Smooth muscle cell (in vitro differentiated cells): ENCODE measurements around the gene SGMS1. TPM values are rescaled to one million over a fixed set of nuclear protein-coding genes. Genes with fewer than 3 reads are reported as not detected.

ENCODE experiments used
- DNase-seq: peaks from one replicate; lab custom pipeline; 2025; ENCODE audit not compliant: unreplicated experiment; lab: John Stamatoyannopoulos, UW
- H2AFZ ChIP-seq: fragments of 200-600 bp; sonication (generic); 2 replicates; pipeline ENCODE4 v1.6.0; 2016; ENCODE audit warnings: antibody characterized with exemption, low read depth, mild to moderate bottlenecking
- H3F3A ChIP-seq: fragments of 200-600 bp; sonication (generic); 2 replicates; pipeline ENCODE4 v1.6.0; 2017; ENCODE audit warnings: antibody characterized with exemption, low read depth
- H3K27ac ChIP-seq: fragments of 200-600 bp; sonication (generic); 2 replicates; pipeline ENCODE4 v1.5.1; 2016; ENCODE audit warnings: low read depth, mild to moderate bottlenecking
- H3K27me3 ChIP-seq: fragments of 200-600 bp; sonication (generic); 2 replicates; pipeline ENCODE4 v1.6.1; 2016; ENCODE audit warnings: low read depth, mild to moderate bottlenecking
- H3K36me3 ChIP-seq: fragments of 200-600 bp; sonication (generic); 2 replicates; pipeline ENCODE4 v1.5.1; 2016; ENCODE audit warnings: low read depth
- H3K4me1 ChIP-seq: fragments of 200-600 bp; sonication (generic); 2 replicates; pipeline ENCODE4 v1.5.1; 2016; ENCODE audit warnings: low read depth
- H3K4me2 ChIP-seq: fragments of 200-600 bp; sonication (generic); 2 replicates; pipeline ENCODE4 v1.6.0; 2016; ENCODE audit warnings: mild to moderate bottlenecking
- H3K4me3 ChIP-seq: fragments of 200-600 bp; sonication (generic); 2 replicates; pipeline ENCODE4 v1.5.1; 2016; ENCODE audit warnings: mild to moderate bottlenecking
- H3K79me2 ChIP-seq: fragments of 200-600 bp; sonication (generic); 2 replicates; pipeline ENCODE4 v1.6.0; 2016; ENCODE audit warnings: low read depth, mild to moderate bottlenecking
- H3K9ac ChIP-seq: fragments of 200-600 bp; sonication (generic); 2 replicates; pipeline ENCODE4 v1.6.0; 2016; ENCODE audit warnings: low read depth
- H3K9me3 ChIP-seq: fragments of 200-600 bp; sonication (generic); replicated peaks from 2 replicates; pipeline ENCODE4 v1.5.1; 2016; ENCODE audit warnings: low read depth
- H4K20me1 ChIP-seq: fragments of 200-600 bp; sonication (generic); 2 replicates; pipeline ENCODE4 v1.6.0; 2016; ENCODE audit warnings: low read depth
- WGBS: methylation state at CpG from one replicate; pipeline ENCODE4 v1.1.7; 2016; ENCODE audit warnings: low lambda C conversion rate; 5-methylcytosine and 5-hydroxymethylcytosine counted together
- polyA plus RNA-seq: library from polyadenylated mRNA; unstranded; fragments of >200 nt; fragmentation: Nextera tagmentation; extraction: Ambion mirVana; gene quantifications from 2 replicates; pipeline ENCODE4 v1.2.1, GENCODE V29; 2016
- total RNA-seq: library from RNA; depleted of rRNA; stranded (reverse); fragments of >200 nt; gene quantifications from 2 replicates; pipeline ENCODE4 v1.2.3, GENCODE V29; 2014
- TF ChIP-seq, protein P1 (sequence below): fragments of 200-600 bp; sonication (generic); IDR thresholded peaks from 2 replicates; pipeline ENCODE4 v1.5.1; 2017; ENCODE audit warnings: borderline replicate concordance, mild to moderate bottlenecking, antibody characterized with exemption; ENCODE audit not compliant: insufficient read depth, poor library complexity, severe bottlenecking

The SGMS1 gene
- total and polyA plus RNA-seq, 2 experiments from 2014 or later, result 4.0 to 14.3 TPM

DNA sequence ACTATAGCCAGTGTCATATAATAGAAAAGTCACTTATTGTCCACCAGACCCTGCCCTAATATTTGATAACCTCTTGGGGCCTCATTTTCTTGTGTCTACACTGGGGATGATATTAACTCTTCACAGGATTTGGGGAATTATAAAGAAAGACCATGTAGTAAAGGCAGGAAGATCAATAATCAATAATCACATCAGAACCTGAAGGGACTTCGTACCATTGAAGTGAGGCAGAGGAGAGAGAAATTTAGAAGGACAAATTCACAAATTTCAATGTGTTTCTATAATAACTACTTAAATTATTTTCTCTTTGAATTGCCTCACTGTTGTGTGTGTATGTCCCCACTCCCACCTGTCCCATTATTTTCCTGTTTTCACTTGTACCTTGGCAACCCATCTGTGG lies 10.7 kb upstream of the SGMS1 start:
- Histone ChIP-seq H3K9me3 (no peaks in the 10 kb centered on the region), H3K79me2 (no peaks in the 10 kb centered on the region), H4K20me1 (no peaks in the 10 kb centered on the region), H3F3A (no peaks in the 10 kb centered on the region), H3K27ac (no peak overlapping the region), H3K4me1 (no peaks in the 10 kb centered on the region), H3K9ac (no peak overlapping the region), H2AFZ (no peak overlapping the region), H3K4me2 (no peak overlapping the region), H3K4me3 (no peak overlapping the region), H3K36me3 (no peaks in the 10 kb centered on the region), H3K27me3 (no peaks in the 10 kb centered on the region)
- no peak for DNase-seq
- WGBS, result 92% methylated on average over 1 of the region's 1 CpG
- TF ChIP-seq, protein P1, sequence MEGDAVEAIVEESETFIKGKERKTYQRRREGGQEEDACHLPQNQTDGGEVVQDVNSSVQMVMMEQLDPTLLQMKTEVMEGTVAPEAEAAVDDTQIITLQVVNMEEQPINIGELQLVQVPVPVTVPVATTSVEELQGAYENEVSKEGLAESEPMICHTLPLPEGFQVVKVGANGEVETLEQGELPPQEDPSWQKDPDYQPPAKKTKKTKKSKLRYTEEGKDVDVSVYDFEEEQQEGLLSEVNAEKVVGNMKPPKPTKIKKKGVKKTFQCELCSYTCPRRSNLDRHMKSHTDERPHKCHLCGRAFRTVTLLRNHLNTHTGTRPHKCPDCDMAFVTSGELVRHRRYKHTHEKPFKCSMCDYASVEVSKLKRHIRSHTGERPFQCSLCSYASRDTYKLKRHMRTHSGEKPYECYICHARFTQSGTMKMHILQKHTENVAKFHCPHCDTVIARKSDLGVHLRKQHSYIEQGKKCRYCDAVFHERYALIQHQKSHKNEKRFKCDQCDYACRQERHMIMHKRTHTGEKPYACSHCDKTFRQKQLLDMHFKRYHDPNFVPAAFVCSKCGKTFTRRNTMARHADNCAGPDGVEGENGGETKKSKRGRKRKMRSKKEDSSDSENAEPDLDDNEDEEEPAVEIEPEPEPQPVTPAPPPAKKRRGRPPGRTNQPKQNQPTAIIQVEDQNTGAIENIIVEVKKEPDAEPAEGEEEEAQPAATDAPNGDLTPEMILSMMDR, result no peak

DNA sequence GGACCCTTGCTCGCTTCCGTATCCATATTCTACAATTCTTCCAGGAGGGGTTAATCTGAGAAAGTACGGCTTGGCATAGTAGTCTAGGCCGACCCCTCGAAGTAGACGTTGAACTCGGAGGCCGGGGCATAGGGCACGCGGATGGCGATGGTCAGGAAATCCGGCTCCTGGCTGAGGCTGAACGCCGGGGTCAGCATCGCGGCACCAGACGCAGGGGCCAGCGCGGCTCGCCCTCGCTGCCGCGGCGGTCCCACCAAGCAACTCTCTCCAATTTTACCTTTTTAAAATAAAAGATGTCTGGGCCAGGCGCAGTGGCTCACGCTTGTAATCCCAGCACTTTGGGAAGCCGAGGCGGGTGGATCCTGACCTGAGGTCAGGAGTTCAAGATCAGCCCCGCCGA lies 7.3 kb upstream of the SGMS1 start:
- H3K9ac ChIP-seq, result no peak overlapping the region
- no peak overlapping the region for H3K4me2 ChIP-seq
- H3K79me2 ChIP-seq, result no peaks in the 10 kb centered on the region
- peaks cover 2% of the 10 kb centered on the region for H3K4me1 ChIP-seq
- no peak overlapping the region for H3K27ac ChIP-seq
- H3K9me3 ChIP-seq, result no peaks in the 10 kb centered on the region
- H4K20me1 ChIP-seq, result no peaks in the 10 kb centered on the region
- no peak overlapping the region for H2AFZ ChIP-seq
- no peaks in the 10 kb centered on the region for H3K36me3 ChIP-seq
- 96% methylated on average over 30 of the region's 30 CpGs for WGBS
- no peak for DNase-seq
- TF ChIP-seq, protein P1, result no peak
- no peaks in the 10 kb centered on the region for H3K27me3 ChIP-seq
- H3F3A ChIP-seq, result no peaks in the 10 kb centered on the region
- no peak overlapping the region for H3K4me3 ChIP-seq

DNA sequence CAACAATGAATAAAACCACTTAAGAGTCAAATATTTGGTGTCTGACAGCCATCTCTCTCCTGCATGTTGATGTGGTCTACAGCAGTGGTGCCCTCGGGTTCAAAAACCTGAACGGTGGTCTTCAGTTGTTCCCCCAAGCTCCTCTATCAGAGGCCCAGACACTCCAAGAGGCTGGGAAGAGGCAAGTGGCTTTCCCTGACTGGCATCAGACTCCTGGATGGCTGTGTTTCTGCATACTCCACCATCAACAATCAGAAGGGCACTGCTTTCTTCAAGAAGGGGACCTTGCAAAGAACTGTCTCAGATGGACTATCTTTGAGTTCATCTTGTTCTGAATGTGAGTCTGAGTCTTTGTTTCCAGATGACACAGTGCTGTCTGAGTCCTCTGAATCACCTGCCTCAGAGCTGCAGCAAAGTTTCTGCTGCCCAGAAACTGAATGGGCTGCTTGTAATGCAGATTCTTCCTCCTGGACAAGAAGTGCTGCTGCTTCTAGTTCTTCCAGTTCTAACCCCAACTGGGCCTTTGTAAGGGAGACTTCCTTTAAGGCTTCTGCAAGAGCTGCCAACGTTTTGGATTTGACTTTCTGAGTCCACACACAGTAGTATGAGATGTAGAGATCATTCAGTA lies 5.9 kb upstream of the SGMS1 start:
- no peak overlapping the region for H3K27ac ChIP-seq
- H3K9ac ChIP-seq, result no peak overlapping the region
- WGBS, result 62% methylated on average over 3 of the region's 3 CpGs
- H3K4me1 ChIP-seq, result peaks cover 9% of the 10 kb centered on the region
- H3K4me2 ChIP-seq, result no peak overlapping the region
- H3K36me3 ChIP-seq, result no peaks in the 10 kb centered on the region
- H4K20me1 ChIP-seq, result no peaks in the 10 kb centered on the region
- peaks cover 3% of the 10 kb centered on the region for H3F3A ChIP-seq
- TF ChIP-seq, protein P1, result no peak
- H3K4me3 ChIP-seq, result no peak overlapping the region
- no peaks in the 10 kb centered on the region for H3K9me3 ChIP-seq
- H2AFZ ChIP-seq, result no peak overlapping the region
- H3K27me3 ChIP-seq, result no peaks in the 10 kb centered on the region
- no peak for DNase-seq
- no peaks in the 10 kb centered on the region for H3K79me2 ChIP-seq

DNA sequence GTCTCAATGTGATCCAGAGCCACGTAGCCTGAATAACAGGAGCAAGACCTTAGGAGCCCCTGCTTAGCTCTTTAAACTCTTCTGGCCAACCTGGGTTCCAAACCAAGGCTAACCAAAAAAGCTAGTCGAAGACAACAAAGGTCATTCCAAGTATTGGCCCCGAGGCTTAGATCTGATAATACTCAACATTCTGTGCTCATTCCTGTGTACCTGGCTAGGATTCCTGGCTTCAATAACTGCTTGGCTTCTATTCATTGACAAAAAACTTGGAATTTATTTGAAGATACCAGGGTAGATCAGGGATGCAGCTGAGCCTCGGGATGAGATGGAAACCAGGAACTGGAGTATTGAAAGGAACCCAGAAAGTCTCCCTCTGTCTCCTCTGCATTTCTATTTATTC lies 4.1 kb upstream of the SGMS1 start:
- H3K9ac ChIP-seq, result no peak overlapping the region
- no peak overlapping the region for H3K4me2 ChIP-seq
- DNase-seq, result no peak
- no peak overlapping the region for H3K27ac ChIP-seq
- H3K4me3 ChIP-seq, result no peak overlapping the region
- TF ChIP-seq, protein P1, result no peak
- no peaks in the 10 kb centered on the region for H4K20me1 ChIP-seq
- H3K9me3 ChIP-seq, result no peaks in the 10 kb centered on the region
- H3K27me3 ChIP-seq, result no peaks in the 10 kb centered on the region
- H3K36me3 ChIP-seq, result no peaks in the 10 kb centered on the region
- 81% methylated on average over 4 of the region's 4 CpGs for WGBS
- H3K4me1 ChIP-seq, result peaks cover 9% of the 10 kb centered on the region
- peaks cover 3% of the 10 kb centered on the region for H3F3A ChIP-seq
- no peak overlapping the region for H2AFZ ChIP-seq
- H3K79me2 ChIP-seq, result no peaks in the 10 kb centered on the region
